Central memory CD8-positive, alpha-beta T cell (primary cell): ENCODE results near the gene ITPKC.

Source experiments
- ATAC-seq: fragments of 150-1000 bp; cut with Tn5 transposase; replicated peaks from 2 replicates; pipeline ENCODE4 v1.10.0; 2022; ENCODE audit warnings: mild to moderate bottlenecking, moderate FRiP score, moderate number of reproducible peaks; ENCODE audit not compliant: poor library complexity, severe bottlenecking; ENCODE audit errors: extremely low read depth
- DNase-seq, 2 donors: peaks; one replicate each; pipeline ENCODE4 v3.0.0; 2021; ENCODE audit warnings: low spot score in 2 of 2
- H3K27ac Mint-ChIP-seq: one replicate; pipeline ENCODE4 v1.8.0; 2022; ENCODE audit warnings: low read depth, mild to moderate bottlenecking, moderate library complexity, mixed read lengths
- H3K27me3 Mint-ChIP-seq: one replicate; pipeline ENCODE4 v1.8.0; 2022; ENCODE audit warnings: mixed read lengths
- H3K36me3 Mint-ChIP-seq: one replicate; pipeline ENCODE4 v1.8.0; 2022; ENCODE audit warnings: mild to moderate bottlenecking, moderate library complexity, mixed read lengths; ENCODE audit not compliant: insufficient read depth
- H3K4me1 Mint-ChIP-seq: one replicate; pipeline ENCODE4 v1.8.0; 2022; ENCODE audit warnings: mixed read lengths
- H3K4me3 Mint-ChIP-seq: one replicate; pipeline ENCODE4 v1.8.0; 2022; ENCODE audit warnings: mild to moderate bottlenecking, moderate library complexity, mixed read lengths
- H3K9me3 Mint-ChIP-seq: one replicate; pipeline ENCODE4 v1.8.0; 2022; ENCODE audit warnings: mixed read lengths

Gene ITPKC

DNA sequence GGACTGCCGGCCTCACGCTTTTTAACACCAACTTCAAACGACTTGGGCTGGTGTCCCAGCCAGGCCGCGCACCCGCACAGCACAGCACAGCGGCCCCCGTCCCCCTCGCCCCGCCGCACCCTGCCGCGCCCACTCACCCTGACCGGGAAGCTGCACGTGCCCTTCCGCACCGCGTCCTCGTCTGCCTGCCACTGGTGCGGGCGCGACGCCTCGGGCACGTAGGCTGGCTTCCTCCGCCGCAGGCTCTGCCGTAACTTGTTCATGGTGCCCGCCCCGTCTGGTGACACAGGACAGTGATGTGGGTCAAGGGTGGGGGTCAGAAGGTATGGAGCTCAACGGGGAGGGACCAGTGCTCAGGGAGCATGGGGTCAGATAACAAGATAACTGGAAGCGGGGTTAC is 32.6 kb upstream of the ITPKC start:
- H3K27me3 Mint-ChIP-seq, result no peaks in the 10 kb centered on the region
- H3K4me1 Mint-ChIP-seq, result no peaks in the 10 kb centered on the region
- no peak overlapping the region for H3K4me3 Mint-ChIP-seq
- H3K9me3 Mint-ChIP-seq, result no peaks in the 10 kb centered on the region
- DNase-seq, result no peak
- ATAC-seq, result no peak
- H3K36me3 Mint-ChIP-seq, result no peaks in the 10 kb centered on the region
- no peak overlapping the region for H3K27ac Mint-ChIP-seq

DNA sequence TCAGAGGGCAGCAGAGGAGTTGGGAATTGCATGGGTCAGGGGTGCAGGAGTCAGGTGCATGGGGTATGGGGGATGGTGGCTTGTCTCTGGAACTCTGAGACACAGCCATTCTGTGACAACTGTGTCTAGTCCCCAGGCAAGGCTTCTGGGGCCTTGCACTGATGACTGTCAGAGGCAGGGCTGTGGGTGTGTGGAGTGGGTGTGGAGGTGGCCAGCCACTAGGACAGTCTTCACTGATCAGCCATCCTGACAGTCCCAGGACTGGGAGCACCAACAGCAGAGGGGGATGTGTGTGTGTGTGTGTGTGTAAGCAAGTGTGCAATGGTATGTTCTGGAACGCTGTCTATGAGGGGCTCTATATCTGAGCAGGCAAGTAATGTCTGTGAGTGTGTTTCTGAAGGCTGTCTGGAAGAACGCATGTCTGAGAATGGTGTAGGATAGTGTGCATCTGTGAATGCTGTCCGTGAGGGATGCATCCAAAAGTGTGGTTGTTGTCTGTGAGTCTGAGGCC is 31.8 kb upstream of the ITPKC start:
- Mint-ChIP-seq H3K36me3 (no peaks in the 10 kb centered on the region), H3K4me1 (no peaks in the 10 kb centered on the region), H3K27ac (no peak overlapping the region), H3K9me3 (no peaks in the 10 kb centered on the region), H3K27me3 (no peaks in the 10 kb centered on the region), H3K4me3 (no peak overlapping the region)
- no peak for DNase-seq
- ATAC-seq, result no peak

DNA sequence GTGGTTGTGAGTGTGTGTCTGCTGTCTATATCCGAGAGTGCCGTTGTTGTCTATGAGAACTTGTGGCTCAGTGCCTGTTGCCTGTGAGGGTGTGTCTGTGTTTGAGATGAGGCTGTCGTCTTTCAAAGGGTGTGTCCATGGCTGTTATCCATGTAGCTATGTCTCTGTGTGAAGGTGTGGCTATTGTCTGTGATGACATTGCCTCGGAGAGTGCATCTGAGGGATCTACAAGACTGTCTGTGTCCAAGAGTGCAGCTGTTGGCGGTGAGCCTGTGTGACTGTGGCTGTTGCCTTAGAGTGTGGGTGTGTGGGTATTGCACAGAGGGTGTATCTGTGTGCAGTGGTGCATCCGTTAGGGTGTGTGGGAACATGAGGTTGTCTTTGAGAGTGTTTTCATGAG is 31.3 kb upstream of the ITPKC start:
- H3K36me3 Mint-ChIP-seq, result no peaks in the 10 kb centered on the region
- no peaks in the 10 kb centered on the region for H3K4me1 Mint-ChIP-seq
- no peaks in the 10 kb centered on the region for H3K9me3 Mint-ChIP-seq
- no peak overlapping the region for H3K27ac Mint-ChIP-seq
- no peak overlapping the region for H3K4me3 Mint-ChIP-seq
- ATAC-seq (no peak), DNase-seq (no peak)
- no peaks in the 10 kb centered on the region for H3K27me3 Mint-ChIP-seq

DNA sequence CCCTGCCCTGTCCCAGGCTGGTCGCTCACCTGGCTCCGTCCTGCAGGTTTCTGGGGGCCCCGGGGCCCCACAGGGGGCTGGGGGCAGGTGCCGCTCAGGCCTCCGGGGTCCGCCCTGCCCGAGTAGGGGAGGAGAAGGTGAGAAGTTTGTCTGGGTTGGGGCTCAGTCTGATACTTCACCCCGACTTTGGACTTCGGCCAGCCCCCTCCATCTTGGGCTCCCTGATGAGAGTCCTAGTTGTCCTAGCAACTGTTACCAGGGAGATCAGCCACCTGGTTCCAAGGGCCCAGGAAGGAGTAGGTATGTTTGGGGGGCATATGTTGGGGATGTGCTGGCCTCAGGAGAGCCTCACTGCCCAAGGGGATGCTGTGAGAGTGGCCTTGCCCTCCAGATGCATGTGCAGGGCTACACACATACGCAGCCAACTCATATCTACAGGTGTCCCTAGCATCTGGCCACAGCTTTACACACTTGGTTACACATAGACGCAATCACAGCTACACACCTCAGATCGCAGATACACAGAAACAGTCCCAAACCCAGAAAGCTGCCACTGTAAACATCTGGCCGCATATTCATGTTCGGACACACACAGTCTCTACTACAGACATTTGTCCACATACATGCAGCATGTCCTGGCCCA is 29.9 kb upstream of the ITPKC start:
- Mint-ChIP-seq H3K9me3 (no peaks in the 10 kb centered on the region), H3K36me3 (no peaks in the 10 kb centered on the region), H3K27ac (no peak overlapping the region), H3K27me3 (no peaks in the 10 kb centered on the region), H3K4me3 (no peak overlapping the region), H3K4me1 (peaks cover 5% of the 10 kb centered on the region)
- DNase-seq (no peak), ATAC-seq (no peak)

DNA sequence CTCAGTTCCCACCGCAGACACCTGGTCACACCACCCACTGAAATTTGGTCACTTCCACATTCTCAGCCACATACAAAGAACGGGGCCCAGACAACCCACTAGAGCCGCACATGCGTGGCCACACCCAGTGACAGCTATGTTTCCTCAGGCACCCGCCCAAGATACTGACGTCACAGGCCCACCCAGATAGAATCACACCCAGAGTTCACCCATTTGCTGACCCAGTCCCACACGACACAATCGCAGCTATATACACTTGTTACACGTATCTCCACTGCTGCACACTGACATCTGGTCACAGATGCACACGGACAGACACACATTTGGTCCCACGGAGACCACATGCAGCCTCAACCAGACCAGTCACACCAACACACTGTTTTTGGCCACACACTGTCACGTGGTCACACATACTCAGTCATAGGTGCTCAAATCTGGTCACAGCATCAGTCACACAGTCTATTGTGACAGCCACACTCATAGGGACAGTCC is 29.3 kb upstream of the ITPKC start:
- H3K4me3 Mint-ChIP-seq, result no peak overlapping the region
- no peak overlapping the region for H3K27ac Mint-ChIP-seq
- H3K36me3 Mint-ChIP-seq, result no peaks in the 10 kb centered on the region
- peaks cover 5% of the 10 kb centered on the region for H3K4me1 Mint-ChIP-seq
- ATAC-seq (no peak), DNase-seq (peak in 1 of 2 donors; percentile 35)
- no peaks in the 10 kb centered on the region for H3K27me3 Mint-ChIP-seq
- no peaks in the 10 kb centered on the region for H3K9me3 Mint-ChIP-seq

DNA sequence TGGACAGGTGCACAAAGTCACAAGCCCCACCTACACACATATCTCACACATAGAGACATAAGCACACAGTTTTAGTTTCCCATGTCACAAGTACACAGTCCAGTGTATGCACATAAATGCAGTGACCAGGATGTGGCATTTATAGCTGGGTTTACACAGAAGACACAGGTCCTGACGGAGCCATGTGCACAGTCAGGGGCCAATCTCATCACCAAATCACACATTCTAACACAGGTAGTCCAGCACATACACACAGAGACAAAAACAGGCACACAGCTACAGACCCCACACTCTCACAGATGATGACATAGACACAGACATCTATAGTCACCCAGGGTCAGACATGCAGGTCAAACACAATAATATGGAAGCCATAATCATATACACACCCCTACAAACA is 28.6 kb upstream of the ITPKC start:
- Mint-ChIP-seq H3K4me1 (peaks cover 5% of the 10 kb centered on the region), H3K36me3 (no peaks in the 10 kb centered on the region), H3K4me3 (no peak overlapping the region), H3K27me3 (no peaks in the 10 kb centered on the region), H3K27ac (no peak overlapping the region), H3K9me3 (no peaks in the 10 kb centered on the region)
- DNase-seq (no peak), ATAC-seq (no peak)

DNA sequence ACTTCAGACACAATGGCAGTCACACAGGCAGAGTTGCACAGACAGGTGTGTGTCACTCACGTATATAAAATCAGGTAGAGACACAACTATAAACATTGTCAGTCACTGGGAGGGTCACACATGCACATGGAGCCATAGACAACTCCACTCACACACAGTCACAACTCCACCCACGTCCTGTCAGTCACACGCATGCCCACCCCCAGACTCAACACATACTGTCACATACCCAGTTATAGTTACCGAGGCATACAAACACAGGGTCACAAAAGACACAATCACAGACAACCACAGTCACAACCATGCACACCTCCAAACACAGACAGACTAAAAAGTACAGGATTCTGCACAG is 27.9 kb upstream of the ITPKC start:
- ATAC-seq, result no peak
- Mint-ChIP-seq H3K27ac (no peak overlapping the region), H3K4me1 (peaks cover 5% of the 10 kb centered on the region), H3K4me3 (no peak overlapping the region), H3K9me3 (no peaks in the 10 kb centered on the region), H3K36me3 (no peaks in the 10 kb centered on the region), H3K27me3 (no peaks in the 10 kb centered on the region)
- no peak for DNase-seq

DNA sequence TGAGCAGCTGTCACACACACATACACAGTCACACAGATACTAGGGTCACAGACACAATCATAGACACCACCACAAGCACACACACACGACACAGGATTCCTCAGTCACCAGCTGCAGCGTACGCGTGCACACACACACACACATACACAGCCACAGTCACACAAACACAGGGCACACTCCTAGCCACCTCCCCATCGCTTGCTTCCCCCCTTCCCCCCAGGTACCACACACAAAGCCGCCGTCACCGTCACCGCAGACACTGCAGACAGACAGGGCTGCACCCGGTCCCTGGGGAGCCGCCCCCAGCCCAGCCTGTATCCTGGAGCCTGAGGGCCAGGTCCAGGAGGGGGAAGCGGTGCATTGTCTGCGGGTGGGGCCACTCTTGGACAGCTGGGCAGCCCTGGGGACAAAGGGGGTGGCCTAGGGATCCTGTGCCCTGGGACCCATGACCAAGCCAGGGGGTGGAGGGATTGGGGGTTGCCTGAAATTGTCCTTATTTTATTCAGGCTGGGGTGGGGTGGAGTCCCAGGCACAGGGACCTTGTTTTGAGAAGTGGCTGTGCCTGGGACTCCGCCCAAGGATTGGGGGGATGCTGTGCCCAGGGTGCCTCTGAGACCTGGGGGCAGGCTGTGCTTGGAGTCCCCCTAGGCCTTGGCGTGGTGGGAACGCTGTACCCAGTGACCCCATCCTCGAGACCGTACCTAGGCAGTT is 27.4 kb upstream of the ITPKC start:
- no peak for DNase-seq

DNA sequence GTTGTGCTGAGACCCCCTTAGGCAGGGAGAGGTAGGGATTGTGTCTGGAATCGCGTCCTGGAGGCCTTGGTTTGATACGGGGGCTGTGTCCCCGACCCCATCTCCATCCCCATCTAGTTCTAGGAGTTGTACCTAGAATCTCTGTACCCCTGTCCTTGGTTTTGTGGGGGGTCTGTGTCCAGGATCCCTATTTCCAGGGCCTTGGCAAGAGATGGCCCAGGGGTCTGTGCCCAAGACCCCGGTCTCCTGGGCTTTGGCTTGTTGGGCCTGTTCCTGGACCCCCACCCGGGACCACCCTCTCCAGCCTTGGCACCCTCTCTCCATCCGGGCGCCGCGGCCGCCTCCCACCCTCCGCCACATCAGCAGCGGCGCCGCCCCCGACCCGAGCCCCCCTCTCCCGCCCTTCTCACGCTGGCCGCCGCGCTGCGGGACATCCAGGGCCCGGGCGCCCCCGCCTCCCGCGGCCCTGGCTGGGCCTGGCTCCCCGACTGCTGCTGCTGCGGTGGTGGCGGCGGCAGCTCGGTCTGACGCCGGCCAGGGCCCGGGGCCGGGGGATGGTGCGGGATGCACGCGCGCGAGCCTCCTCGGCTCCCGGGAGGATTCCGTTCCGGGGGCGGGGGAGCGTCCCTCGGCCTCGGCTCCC is 26.7 kb upstream of the ITPKC start, which contains the start of gene NUMBL:
Gene NUMBL (minus strand): TSS at position 602 of the 643 bp plus-strand sequence. CDS start 168 bp downstream, at position 434.
- peak within 1 kb of the TSS; percentile 81 for H3K4me3 Mint-ChIP-seq
- no peak for DNase-seq
- H3K4me1 Mint-ChIP-seq, result peaks cover 5% of the 10 kb centered on the region
- peak; percentile 45 for ATAC-seq
- H3K27ac Mint-ChIP-seq, result peak within 1 kb of the TSS; percentile 63
- H3K9me3 Mint-ChIP-seq, result no peaks in the 10 kb centered on the region
- no peaks in the 10 kb centered on the region for H3K27me3 Mint-ChIP-seq
- H3K36me3 Mint-ChIP-seq, result peaks cover 4% of the 10 kb centered on the region

More for the DNA sequence above, 27.4 kb upstream of the ITPKC start:
- no peaks in the 10 kb centered on the region for H3K9me3 Mint-ChIP-seq
- H3K27me3 Mint-ChIP-seq, result no peaks in the 10 kb centered on the region
- H3K4me1 Mint-ChIP-seq, result peaks cover 5% of the 10 kb centered on the region
- ATAC-seq, result no peak
- H3K27ac Mint-ChIP-seq, result no peak overlapping the region
- H3K4me3 Mint-ChIP-seq, result peak overlapping the region; percentile 31
- peaks cover 3% of the 10 kb centered on the region for H3K36me3 Mint-ChIP-seq

DNA sequence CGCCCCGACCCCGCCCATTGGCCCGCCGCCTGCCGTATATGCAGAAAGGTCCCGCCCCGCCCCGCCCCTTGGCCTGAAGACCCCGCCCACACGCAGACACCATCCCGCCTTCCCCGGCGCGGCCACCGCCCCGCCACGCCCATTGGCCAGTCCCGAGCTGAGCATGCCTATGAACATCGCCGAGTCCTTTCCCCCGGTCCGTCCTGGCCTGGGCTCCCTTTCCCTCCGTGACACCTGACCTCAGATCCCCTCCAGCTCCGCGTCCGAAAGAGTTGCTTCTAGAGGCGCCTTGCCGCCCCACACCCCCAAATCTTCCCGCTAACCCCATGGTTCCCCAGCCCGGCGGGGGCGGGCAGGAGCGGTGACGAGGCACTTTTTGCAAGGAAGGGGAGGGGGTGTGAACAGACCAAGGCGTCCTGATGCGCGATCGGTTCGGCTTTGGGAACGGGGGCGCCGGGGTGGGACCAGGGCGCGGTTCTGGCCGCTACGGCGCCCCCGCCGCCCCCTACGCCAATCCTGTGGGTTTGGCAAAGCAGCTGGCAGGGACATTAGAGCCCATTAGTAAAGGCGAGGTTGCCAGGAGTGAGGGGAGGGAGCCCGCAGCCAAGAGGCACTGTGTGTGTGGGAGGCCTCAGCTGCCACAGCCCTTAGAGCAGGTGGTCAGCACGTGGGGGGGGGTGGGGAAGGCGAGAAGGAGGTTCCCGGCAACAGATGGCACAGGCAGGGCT is 26.1 kb upstream of the ITPKC start:
- Mint-ChIP-seq H3K4me3 (peak overlapping the region; percentile 81), H3K27me3 (no peaks in the 10 kb centered on the region)
- ATAC-seq, result peak; percentile 67

DNA sequence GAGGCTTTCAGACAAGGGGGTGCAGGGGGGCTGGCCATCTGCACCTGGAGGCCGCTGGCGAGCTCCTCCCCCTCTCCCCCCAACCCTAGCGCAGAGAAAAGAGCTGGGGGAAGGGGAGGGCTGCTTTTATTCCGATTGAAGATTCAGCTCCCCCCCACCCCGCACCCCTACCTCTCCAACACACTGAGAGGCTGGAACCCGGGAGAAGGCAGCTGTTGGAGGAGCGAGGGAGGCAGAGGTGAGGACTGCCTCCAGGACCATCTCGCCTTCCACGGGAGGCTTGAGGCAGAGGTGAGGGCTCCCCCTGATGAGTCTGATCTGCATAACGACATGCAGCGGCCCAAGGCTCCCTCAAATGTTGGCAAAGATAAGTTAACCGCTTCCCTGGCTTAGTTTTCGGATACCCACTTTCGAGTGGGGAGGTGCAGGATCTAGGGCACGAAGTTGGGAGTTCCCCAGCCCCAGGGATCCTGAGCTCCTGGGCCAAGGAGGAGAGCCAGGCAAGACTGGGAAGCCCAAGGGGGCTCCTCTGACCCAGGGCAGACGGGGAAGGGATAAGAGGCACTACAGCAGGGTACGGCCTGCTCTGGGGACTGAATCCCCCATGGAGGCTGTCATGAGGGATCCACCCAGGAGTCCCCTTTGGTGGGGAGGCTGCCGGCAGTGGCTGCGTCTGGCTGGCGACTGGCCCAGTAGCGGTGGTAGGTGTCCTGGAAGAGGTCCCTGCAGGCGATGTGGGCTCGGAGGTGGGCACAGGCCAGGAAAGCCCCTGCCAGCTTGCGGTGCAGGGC is 25.3 kb upstream of the ITPKC start:
- Mint-ChIP-seq H3K4me3 (peak overlapping the region; percentile 81), H3K27ac (no peak overlapping the region), H3K36me3 (peaks cover 4% of the 10 kb centered on the region), H3K27me3 (no peaks in the 10 kb centered on the region), H3K9me3 (no peaks in the 10 kb centered on the region), H3K4me1 (peaks cover 5% of the 10 kb centered on the region)
- DNase-seq (no peak), ATAC-seq (no peak)

More for the DNA sequence above, 26.1 kb upstream of the ITPKC start:
- peak; percentile 59 for DNase-seq
- peaks cover 5% of the 10 kb centered on the region for H3K4me1 Mint-ChIP-seq
- H3K36me3 Mint-ChIP-seq, result peaks cover 4% of the 10 kb centered on the region
- peak overlapping the region; percentile 63 for H3K27ac Mint-ChIP-seq
- H3K9me3 Mint-ChIP-seq, result no peaks in the 10 kb centered on the region

DNA sequence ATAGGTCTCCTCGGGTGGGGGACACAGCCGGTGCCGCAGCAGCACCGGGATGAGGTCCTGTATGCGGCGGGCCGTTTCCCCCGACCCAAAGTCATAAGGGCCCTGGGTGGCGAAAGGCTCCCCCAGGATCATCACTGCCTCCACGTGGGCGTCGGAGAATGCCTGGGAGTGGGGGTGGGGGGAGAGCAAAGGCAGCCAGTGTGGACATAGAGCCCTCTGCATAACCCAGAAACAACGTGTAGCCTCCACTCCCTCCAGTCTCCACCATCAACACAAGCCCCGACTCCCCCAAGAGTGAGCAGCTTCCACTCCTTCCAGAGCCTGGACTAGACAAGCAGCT is 24.7 kb upstream of the ITPKC start:
- Mint-ChIP-seq H3K36me3 (peaks cover 4% of the 10 kb centered on the region), H3K4me3 (no peak overlapping the region), H3K27ac (no peak overlapping the region), H3K27me3 (no peaks in the 10 kb centered on the region), H3K9me3 (no peaks in the 10 kb centered on the region), H3K4me1 (peaks cover 5% of the 10 kb centered on the region)
- ATAC-seq (no peak), DNase-seq (no peak)
